GDM1 (cell line): ENCODE data around the gene HOXA3.

ENCODE experiments used
- DNase-seq: peaks from one replicate; lab custom pipeline; 2025; lab: John Stamatoyannopoulos, UW

Gene HOXA3

GRCh38 chr7:27143023-27143949 lies 9.1 kb downstream of the HOXA3 start, which contains the start of gene HOXA5:
HOXA5 (minus strand) TSS chr7:27143681; CDS start chr7:27143607, 74 bp downstream.
- DNase-seq, result no peak

DNA sequence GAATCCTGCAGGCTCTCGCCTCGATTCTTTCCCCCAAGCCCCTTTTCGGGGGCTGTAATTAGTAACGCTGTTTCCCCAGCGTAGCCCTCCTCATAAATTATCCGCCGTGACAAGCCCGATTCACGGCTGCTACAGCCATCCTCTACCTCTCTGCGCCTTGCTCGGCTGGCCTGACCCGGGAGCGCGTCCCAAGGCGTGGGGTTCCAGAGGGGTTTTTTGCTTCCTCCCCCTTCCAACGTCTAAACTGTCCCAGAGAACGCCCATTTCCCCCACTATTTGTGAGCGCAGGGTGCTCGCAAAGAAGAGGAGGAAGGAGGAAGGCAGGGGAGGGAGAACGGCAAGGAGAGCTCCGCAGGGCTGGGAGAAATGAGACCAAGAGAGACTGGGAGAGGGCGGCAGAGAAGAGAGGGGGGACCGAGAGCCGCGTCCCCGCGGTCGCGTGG lies 9.8 kb downstream of the HOXA3 start:
- DNase-seq, result no peak

- no peak for DNase-seq
These were observed 10.3 kb downstream of the HOXA3 start for GRCh38 chr7:27141923-27142579.

DNA sequence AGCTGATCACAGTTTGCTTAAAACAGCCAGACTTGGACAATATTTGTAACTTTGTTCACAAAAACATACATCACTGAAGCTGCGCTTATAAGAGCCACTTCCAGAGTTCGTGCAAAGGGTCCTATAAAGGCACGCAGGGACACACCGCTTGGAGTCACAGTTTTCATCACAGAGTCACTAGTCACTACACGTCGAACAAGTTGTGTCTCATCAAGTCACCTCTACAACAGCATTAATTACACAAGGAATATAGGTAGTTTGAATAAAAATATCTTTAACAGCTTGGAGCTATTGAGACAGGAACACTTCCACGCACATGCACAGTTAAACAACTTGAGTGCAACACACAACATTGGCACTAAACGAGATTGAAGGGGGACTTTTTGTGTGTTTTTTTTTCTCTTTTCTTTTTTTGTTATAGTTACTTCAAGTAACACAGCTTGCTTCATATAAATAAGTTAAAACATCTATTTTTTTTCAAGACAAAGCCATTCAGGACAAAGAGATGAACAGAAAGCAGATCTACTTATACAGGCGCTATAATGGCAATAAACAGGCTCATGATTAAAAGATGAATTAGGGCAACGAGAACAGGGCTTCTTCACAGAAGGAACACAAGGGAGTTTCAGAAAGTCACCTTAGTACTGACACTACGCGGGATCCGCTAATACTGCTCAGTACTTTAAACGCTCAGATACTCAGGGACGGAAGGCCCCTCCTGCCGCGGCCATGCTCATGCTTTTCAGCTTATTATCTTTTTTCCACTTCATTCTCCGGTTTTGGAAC lies 11.1 kb downstream of the HOXA3 start:
- DNase-seq, result no peak

DNA sequence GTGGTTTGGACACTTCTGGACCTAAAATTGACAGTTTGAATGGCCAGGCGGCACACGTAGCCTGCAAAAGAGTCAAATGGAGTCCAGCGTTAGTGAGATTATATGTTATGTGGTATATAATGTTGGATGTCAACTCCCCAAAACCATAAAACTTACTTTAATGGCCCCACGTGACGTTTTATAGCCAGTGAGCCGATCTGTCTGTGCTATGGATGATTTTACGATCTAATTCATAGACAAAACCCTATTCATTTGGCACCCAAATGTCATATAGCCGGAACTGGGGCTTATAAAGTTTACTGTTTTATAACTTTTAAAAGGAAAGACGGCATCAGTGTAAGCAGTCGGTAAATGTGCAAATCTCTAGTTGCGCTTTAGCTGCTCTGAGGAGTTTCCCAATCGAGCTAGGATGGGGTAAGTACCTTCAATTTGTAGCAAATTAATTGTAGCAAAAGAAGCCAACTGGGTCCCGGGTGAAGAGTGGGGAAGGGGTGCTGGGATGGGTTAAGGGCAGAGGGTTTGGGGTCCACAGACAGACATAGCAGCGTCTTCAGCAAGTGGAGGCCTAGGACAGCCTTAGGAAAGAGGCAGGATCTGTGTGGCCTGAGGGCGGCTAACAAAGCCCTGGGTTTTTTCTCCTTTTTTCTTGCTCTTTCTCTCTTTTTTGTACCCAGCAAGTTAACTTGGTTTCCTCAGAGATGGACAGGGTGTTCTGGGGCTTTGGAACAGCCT lies 12.1 kb downstream of the HOXA3 start:
- no peak for DNase-seq

GRCh38 chr7:27139334-27140125 lies 12.9 kb downstream of the HOXA3 start:
- DNase-seq, result no peak

- DNase-seq, result no peak
These were observed 13.4 kb downstream of the HOXA3 start for GRCh38 chr7:27138985-27139333.

DNA sequence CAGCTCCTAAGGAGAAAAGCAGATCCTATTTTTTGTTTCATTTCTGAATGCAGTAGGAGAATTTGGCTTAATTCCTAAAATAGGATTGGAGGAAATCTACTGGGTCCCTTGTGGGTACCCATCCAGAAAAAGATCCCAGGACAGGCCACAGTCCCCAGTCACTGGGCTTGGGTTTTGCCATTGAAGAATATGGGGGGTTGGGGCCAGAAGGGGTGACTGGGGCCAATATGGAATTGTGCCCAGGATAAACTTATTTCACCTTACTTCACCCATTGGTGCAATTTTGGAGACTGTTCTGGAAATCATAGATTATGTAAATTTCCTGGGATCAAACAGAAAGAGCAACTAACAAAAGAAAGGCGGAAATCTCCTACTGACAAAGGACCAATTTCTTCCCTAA lies 13.9 kb downstream of the HOXA3 start:
- no peak for DNase-seq

GRCh38 chr7:27137640-27138315 lies 14.6 kb downstream of the HOXA3 start:
- no peak for DNase-seq

DNA sequence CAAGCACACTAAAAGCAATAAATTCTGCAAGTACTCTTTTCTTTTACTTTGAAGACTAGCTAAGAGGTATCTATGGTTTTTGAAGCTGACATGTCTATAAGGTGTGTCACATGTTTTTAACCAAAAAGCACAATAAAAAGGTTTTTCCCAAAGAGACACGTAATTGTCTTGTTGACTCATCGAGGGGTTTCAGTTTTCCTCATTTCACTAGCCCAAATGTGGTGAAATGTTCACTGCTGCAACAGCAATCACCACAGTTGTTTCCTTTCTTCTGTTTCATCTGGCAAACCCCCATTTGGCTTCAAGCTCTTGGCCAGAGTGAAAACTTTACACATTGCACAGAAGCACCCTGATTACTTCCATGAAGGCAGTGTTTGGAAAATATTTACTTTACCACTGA lies 18.0 kb downstream of the HOXA3 start:
- no peak for DNase-seq

- no peak for DNase-seq
These were observed 18.8 kb downstream of the HOXA3 start for GRCh38 chr7:27133409-27134231.

DNA sequence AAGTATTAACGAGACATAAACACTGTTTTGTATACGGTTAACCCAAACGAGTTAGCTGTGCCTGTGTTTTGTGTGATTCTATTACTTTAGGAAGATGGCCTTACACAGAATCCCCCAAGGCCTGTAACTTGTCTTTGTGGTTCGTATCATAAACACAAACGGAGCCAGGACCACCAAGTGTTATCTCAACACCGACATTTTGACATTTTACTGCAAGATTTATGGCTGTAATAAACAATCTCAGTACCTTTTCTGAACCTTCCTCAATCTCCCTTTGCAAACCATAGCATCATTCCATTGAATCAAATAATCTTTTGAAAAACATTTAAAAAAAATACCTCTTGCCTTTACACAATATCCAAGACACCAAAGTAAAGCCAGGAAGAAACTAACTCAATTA lies 19.4 kb downstream of the HOXA3 start:
- DNase-seq, result no peak

GRCh38 chr7:27132214-27132613 lies 20.2 kb downstream of the HOXA3 start:
- DNase-seq, result no peak

DNA sequence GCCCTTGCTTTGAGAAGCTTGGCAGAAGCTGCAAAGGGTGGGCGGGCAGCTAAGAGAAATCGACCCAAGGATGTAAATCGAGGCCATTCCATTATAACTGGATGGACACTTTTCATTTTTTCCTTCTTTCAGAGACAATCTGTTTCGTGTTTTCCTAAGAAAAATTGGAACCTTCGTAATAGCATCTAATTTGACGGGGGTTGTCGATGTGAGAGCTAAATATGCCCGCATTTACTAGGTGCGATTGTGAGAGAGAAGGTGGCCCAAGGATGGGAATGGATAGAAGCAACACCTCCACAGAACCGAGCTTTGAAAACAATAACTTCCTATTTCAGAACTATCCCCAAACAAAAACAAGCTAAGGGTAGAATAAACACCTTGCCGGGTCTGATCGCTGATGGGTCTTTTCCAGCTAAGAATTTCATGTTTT lies 21.0 kb downstream of the HOXA3 start:
- no peak for DNase-seq

DNA sequence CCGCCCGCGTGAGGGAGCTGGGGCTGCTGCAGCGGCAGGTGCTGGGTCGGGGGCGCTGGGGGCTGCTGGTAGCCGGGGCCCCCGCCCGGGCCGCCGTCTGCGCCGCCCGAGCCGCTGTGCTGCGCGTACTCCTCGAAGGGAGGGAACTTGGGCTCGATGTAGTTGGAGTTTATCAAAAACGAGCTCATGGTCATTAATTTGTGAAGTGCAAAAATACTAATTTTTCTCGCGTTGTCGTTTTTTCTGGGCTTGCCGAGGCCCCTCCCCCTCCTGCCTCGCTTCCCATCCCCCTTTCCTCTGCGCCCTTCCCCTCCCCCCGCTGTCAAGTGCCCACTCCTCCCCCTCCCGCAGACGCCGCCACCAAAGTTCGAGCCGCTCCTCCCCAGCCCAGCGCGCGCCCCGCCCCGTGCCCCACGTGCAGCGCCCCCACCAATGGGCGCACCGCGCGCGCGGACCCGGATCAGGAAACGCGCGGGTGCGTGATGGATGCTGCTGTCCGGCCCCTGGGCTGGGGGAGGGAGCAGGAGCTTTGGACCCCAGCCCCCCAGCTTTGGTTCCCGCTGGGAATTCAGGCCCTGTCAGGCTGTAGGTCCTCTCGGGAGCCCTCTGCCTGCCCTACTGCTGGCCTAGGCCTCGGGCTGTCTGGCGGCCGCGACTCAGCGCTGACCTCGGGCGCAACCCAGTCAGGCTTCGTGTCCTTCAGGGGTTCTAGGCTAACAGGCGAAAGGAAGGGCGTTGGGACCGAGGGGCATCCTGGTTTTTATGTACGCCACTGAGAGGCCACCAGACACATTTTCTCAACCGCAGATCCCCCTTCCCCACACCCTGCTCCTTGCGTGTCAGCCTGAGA lies 21.6 kb downstream of the HOXA3 start, which contains the start of gene HOXA4:
Gene HOXA4 (minus strand): TSS at position 218 of the 850 bp plus-strand sequence. CDS start 24 bp downstream, at position 194.
- no peak for DNase-seq

DNA sequence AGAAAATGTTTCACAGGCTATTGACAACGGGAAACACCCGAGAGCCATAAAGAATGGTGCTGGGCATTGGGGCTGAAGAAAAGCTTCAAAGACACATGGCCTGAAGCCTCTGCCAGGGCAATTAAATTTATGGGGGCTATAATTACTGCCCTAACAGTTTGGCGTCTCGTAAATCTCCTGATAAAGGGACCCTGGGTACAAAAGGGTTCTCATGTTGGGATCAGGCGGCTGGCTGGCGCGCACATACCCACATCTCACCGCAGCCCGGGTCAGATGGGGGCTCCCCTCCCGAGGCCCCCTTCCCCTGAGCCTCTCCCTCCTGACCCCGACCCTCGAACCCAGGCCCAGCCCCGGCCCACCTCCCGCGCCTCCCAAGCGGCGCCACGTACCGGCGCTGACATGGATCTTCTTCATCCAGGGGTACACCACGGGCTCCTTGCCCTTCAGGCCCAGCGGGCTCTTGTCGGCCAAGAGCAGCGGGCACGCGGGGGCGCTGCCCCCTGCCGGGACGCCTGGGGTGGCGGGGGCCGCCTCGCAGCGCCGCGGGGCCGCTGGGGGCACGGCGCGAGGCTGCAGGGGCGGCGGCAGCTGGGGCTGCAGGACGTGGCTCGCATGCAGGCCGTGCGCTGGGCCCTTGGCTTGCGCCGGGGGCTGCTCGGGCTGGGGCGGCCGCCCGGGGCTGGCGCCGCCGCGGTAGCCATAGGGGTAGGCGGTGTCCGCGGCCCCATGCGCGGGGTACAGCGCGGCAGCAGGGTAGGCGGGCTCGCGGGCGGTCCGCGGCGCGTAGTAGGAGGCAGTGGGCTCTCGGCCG lies 22.4 kb downstream of the HOXA3 start:
- DNase-seq, result no peak
